Stimulated activated CD8-positive, alpha-beta memory T cell treated with anti-CD3 and anti-CD28 coated beads, Interleukin-2, amount 100 ng/mL, for 48 hours (primary cell): ENCODE results near the gene CFAP99.
A peak's percentile ranks its signal among the peaks of the same experiment; 100 is the strongest.
"Not testable (repeated sequence)": the region's sequence is repeated elsewhere in the genome, so short reads cannot be mapped to it uniquely, and the experiment has no call there.

Experiments
- DNase-seq, 2 donors: peaks; one replicate each; pipeline ENCODE4 v3.0.0-alpha.2; 2020; ENCODE audit warnings: low read depth in 2 of 2

The CFAP99 gene

GRCh38 chr4:2418650-2419571 lies at the start of gene CFAP99:
TSS of gene CFAP99 (plus strand) at chr4:2418955.
- DNase-seq: peak; percentile 98

DNA sequence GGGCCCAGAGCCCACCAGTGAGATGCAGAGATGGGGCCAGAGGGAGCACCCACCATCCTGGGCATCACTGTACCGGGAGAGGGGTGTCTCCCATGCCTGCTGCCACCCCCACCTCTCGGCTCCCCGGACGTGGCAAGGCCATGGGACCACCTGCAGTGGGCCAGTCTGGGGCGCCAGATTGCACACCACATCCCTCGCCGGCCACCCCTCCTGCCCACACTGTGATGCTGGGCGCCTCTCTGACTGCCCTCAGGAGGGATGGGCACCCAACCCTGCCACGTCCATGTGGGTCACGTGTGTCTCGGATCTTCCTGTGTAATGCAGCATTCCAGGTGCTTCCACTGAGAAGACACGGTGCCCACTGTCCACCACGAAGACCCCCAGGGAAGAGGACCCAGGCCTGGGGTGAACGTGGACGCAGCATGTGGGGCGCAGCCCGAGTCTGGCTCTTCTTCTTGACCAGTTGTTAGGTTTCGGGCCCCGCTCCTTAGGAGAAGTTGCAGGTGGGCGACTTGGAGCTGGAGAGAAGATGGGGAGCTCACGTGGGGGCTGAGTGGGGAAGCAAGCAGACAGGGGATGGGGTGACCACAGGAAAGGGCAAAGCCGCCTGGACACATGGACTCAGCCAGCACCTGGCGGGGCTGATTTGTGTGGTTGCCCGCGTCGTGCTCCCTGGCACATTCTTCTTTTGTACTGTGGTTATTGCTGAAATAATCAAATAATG lies 48.0 kb upstream of the CFAP99 start:
- DNase-seq: no peak

DNA sequence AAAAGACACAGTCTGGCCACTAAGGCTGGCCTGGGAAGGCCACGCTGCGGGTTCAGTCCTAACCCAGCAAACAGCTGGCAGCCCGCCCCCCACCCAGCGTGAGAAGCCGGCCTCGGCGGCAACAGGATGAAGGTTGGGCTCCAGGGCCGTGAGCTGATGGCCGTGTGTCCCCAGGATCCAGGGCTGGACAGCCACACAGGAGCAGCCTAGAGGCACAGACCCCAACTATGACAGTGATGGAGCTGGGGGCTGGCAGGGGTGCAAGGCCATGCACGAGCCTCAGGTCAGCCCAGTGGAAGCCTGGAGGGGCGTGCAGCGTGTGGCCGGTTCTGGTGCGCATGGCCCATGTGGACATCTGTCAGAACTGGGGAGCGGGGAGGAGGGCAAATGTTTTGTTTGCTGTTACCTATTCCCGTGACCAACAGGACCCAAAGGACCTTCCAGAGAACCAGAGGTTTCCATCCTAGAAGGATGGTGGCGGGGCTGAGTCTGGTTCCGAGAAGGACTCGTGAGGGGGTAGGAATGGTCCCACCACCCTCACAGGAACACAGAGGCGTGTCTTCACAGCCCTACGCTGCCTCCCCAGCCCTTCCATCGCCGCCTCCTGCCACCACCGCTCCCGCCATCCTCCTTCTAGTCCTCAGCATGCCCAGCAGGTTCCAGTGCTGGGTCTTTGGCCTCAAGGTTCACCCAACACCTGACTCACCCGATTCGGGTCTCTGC lies 46.8 kb upstream of the CFAP99 start:
- DNase-seq: no peak

DNA sequence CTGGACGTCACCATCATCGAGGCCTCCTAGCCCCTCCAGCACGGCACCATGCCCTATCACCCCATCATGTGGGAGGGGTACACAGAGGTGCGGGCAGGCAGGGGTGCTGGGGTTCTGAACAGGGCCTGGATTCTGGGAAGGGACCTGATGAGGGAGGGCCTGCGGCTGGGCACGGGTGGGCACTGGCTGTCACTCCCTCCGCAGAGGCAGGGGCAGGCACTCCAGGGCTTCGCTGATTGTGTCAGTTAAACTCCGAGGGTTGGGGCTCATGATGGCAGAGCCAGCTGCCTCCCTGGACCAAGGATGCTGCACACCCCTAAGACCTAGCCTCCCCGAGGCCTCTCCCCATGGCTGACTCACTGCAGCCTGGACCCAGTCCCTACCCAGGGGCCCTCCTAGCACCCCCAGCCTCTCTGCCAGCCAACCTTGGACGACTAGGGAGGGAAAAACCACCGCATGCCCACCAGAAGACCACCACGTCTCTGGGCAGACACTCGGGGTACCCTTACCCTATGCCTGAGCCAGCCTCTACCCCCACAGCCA lies 46.2 kb upstream of the CFAP99 start:
- no peak for DNase-seq

DNA sequence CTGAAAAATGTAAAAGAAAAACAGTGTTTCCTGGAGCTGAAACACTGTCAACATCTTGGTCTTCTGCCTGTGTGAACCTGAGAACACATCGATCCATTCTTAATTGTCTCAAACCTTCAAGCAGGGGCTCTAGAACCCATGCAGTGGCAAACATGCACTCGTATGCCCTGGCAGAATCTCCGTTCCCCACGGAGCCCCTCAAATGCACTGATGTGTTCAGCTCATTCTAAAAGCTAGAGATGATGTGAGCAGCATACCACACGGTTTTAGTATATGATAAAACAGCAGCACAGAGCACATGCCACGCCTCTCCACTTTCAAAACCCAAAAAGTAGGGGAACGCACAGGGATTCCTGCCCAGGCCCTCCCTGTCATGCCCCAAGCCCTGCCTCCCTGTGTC lies 45.2 kb upstream of the CFAP99 start:
- no peak for DNase-seq

DNA sequence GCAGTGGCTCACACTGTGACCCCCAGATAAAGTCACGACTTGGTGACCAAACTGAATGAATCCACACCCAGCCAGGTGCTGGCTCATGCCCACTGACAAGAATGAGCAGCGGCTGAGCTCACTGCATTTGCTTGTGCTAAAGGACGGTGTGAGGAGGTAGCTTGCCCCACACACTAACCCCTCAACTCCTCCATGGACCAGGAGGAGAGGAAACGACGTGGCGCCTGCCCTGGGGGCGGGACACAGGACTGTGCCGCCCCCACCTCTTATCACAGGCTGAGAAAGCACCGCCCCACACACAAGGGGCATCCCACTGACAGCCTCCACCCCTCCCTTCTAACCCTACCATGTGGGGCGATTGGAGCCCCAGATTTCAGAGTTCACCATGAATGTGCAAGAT lies 43.3 kb upstream of the CFAP99 start:
- DNase-seq: no peak

DNA sequence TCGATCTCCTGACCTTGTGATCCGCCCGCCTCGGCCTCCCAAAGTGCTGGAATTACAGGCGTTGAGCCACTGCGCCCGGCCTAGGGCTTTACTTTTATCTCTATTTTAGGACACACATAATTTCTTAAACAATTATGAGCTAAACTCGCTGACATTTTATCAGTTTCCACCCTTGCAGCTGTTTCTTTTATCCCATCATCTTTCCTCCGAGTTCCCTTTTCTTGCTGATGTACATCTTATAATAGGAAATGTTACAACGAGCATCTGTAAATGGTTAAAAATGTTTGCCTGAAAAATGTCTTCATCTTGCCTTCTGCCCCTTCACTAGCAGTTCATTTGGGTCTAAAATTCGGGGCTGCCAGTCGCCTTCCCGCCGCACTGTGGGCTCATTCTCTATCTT lies 41.5 kb upstream of the CFAP99 start:
- no peak for DNase-seq

GRCh38 chr4:2378401-2378800 lies 40.4 kb upstream of the CFAP99 start:
- DNase-seq: no peak

DNA sequence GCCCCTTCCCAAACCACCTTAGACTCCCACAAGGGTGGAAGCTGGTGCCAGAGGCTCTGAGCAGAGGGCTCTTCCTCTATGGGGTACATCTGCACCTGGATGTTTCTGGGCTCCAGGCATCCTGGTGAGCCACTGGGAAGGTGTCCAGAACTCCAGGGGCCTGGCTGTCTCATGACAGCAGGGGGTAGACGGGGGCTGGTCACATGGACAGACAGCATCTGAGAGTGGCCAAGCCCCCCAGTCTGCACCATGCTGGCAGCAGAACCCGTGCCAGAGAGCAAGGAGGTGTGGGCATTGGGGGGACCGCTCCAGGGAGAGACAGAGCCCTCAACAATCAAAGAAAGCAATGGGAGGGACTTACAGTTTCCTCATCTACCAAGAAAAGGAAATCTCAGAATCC lies 39.9 kb upstream of the CFAP99 start:
- no peak for DNase-seq

DNA sequence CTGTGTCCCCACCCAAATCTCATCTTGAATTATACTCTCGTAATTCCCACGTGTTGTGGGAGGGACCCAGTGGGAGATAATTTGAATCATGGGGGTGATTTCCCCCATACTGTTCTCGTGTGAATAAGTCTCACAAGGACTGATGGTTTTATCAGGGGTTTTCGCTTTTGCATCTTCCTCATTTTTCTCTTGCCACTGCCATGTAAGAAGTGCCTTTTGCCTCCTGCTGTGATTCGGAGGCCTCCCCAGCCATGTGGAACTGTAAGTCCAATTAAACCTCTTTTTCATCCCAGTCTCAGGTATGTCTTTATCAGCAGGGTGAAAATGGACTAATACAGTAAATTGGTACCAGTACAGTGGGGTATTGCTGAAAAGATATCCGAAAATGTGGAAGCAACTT lies 38.2 kb upstream of the CFAP99 start:
- not testable (repeated sequence) for DNase-seq

DNA sequence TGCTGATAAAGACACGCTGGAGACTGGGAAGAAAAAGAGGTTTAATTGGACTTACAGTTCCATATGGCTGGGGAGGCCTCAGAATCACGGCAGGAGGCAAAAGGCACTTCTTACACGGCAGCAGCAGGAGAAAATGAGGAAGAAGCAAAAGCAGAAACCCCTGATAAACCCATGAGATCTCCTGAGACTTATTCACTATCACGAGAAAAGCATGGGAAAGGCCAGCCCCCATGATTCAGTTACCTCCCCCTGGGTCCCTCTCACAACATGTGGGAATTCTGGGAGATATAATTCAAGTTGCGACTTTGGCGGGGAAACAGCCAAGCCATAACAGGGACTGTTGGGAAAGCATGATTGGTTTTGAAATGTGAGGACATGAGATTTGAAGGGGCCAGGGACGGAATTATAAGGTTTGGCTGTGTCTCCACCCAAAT lies 36.0 kb upstream of the CFAP99 start:
- DNase-seq: not testable (repeated sequence)

DNA sequence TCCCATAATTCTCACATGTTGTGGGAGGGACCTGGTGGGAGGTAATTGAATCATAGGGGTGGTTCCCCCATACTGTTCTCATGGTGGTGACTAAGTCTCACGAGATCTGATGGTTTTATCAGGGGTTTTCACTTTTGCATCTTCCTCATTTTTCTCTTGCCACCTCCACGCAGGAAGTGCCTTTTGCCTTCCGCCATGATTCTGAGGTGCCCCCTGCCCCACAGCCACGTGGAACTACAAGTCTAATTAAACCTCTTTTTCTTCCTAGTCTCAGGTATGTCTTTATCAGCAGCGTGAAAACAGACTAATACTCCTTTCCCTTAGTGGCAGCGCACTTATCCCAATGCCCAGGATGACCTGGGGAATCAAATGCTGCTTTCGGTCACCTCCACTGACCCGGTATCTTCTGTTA lies 35.5 kb upstream of the CFAP99 start:
- not testable (repeated sequence) for DNase-seq

DNA sequence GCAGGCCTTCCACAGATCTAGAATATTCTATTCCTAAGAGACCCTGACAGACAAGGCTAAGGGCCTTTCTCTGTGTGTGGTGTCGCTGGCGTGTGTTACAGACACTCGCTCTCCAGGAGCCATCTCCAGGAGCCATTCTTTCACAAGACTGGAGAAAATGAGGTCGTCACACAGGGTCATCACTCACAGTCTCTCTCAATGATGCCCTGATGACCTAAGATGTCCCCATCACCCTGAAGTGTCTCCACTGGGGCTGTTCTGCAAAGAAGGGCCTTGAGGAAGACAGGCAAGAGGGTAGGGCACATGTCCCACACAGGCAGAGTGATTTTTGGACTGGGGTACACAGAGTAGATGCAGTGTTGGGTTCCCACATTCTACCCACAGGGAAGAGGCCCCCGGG lies 35.0 kb upstream of the CFAP99 start:
- DNase-seq: no peak

GRCh38 chr4:2384245-2384644 lies 34.5 kb upstream of the CFAP99 start:
- DNase-seq: no peak

DNA sequence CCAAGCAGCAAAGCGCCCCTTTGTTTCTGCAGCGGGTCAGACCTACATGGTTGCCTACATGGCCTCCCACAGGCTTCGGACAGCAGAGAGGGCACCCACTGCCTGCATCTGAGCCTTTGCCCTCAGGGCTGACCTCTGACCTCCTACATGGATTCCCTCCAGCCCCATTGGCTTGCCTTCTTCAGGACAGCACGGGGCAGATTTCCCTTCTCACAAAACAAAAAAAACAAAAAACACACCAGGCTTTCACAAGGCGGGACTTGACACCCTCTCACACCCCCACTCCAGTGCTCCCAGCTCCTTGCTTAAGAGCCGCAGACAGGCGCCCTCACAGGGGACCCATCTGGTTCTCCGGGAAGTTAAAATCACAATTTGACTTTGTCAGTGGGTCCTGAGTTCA lies 33.2 kb upstream of the CFAP99 start:
- DNase-seq: no peak

DNA sequence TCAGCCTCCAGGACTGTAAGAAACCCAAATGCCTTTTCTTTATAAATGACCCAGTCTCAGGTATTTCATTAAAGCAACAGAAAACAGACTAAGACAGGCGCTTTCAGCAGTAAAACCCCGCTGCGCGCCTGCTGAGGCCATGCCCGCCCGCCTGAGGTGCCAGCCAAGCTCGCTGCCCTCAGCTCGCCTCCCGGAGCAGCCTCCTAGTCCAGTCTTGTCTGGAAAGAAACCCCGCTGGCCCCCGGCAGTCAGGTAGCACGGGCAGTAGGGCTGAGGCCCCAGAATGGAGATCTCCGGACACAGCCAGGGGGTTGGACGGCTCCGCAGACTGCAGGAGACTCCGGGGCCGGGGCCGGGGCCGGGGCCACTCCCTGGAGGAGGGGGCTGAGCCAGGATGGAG lies 32.0 kb upstream of the CFAP99 start:
- DNase-seq: no peak

- no peak for DNase-seq
These were observed 31.5 kb upstream of the CFAP99 start for GRCh38 chr4:2387218-2387617.

DNA sequence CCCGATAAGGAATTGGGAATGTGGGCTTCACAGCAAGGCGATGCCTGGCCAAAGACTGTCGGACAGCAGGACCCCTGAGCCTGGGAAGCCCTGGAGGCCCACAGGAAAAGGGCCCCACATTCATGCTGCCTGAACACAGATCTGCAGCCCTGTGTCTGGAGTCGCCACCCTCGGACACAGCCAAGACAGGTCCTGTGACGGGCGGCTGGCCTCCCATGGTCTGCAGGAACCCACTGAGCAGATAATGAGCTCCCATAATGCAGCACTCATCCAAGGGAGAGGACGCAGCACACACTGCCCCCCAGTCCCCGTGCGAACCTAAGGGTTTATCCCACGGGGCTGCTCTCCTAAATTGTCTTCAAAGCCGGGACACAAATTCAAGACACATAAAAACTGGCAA lies 30.9 kb upstream of the CFAP99 start:
- DNase-seq: no peak

GRCh38 chr4:2388429-2389182 lies 30.1 kb upstream of the CFAP99 start:
- no peak for DNase-seq

DNA sequence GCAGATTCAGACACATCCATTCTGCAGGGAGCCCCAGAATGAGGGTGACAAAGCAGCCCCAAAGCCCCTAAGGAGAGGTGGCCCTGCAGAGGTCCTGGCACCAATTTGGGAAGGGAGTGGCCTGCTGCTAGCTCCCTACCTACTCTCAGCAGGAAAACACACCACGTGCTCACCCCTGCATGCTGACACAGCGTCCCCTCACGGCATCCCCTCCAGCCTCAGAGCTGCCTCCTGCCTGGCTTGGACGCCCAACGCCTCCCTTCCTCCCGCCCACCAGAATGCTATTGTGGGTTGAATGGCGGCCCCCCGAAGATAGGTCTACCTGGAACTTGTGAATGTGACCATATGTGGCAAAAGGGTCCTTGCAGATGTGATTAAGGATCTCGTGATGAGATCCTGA lies 29.1 kb upstream of the CFAP99 start:
- DNase-seq: no peak

DNA sequence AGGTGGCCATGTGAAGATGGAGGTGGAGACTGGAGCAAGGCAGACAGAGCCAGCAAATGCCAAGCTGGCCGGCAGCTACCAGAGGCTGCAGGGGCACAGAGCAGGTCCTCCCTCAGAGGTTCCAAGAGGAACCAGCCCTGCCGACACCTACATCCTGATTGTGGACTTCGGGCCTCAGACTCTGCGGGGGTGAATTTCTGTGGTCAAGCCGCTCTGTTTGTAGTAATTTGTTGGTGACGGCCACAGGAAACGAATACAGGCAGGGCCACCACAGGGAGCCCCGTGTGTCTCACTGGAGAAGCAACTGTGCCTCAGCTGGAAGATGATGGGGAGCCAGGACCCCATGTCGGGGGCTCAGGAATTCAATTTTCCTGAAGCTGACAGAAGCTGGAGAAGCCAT lies 28.6 kb upstream of the CFAP99 start:
- no peak for DNase-seq
